Esophagus muscularis mucosa (tissue), 4 donors: ENCODE results near the gene ABHD12. TPM values are rescaled to one million over a fixed set of nuclear protein-coding genes. Genes with fewer than 3 reads are reported as not detected.

Experiments
- DNase-seq: peaks from one replicate; pipeline ENCODE4 v3.0.0-alpha.2; 2017; ENCODE audit errors: extremely low spot score
- H3K27ac ChIP-seq, 4 donors: fragments of 200-600 bp; sonication (generic); replicated peaks in 1 of 4; 1 replicate in 3 of 4; 2 replicates in 1 of 4; pipeline ENCODE4 v1.5.1; 2016 to 2019; ENCODE audit warnings: mild to moderate bottlenecking in 1 of 4
- H3K27me3 ChIP-seq, 4 donors: fragments of 200-600 bp; sonication (generic); one replicate each; pipeline versions ENCODE4 v1.5.1 to v1.6.0; 2016 to 2019
- H3K36me3 ChIP-seq, 4 donors: fragments of 200-600 bp; sonication (generic); one replicate each; pipeline ENCODE4 v1.5.1; 2016 to 2019
- H3K4me1 ChIP-seq, 4 donors: fragments of 200-600 bp; sonication (generic); one replicate each; pipeline ENCODE4 v1.5.1; 2016 to 2019
- H3K4me3 ChIP-seq, 4 donors: fragments of 200-600 bp; sonication (generic); 1 replicate in 2 of 4; 2 replicates in 2 of 4; pipeline ENCODE4 v1.5.1; 2016 to 2019; ENCODE audit warnings: mild to moderate bottlenecking in 4 of 4, moderate library complexity in 1 of 4
- H3K9me3 ChIP-seq, 4 donors: fragments of 200-600 bp; sonication (generic); 1 replicate in 3 of 4; 2 replicates in 1 of 4; pipeline ENCODE4 v1.5.1; 2016 to 2019
- CTCF ChIP-seq, 3 experiments: fragments of 200-600 bp in 2 of 3; fragments of 450-650 bp in 1 of 3; sonication (generic) in 2 of 3; IDR thresholded peaks; one replicate each; pipeline ENCODE4 v1.5.1; 2017 to 2019; ENCODE audit warnings: antibody characterized with exemption in 3 of 3, mild to moderate bottlenecking in 2 of 3, moderate library complexity in 1 of 3
- EP300 ChIP-seq: sonication (generic); formaldehyde crosslinking; IDR thresholded peaks from one replicate; pipeline ENCODE4 v1.6.1; 2017; ENCODE audit warnings: antibody characterized with exemption
- POLR2A ChIP-seq: fragments of 450-650 bp; IDR thresholded peaks from one replicate; pipeline ENCODE4 v1.6.1; 2017; ENCODE audit warnings: antibody characterized with exemption, moderate library complexity, mild to moderate bottlenecking, low read depth
- POLR2AphosphoS5 ChIP-seq, 2 donors: sonication (generic); formaldehyde crosslinking; IDR thresholded peaks; one replicate each; pipeline ENCODE4 v1.6.1; 2017; ENCODE audit warnings: antibody characterized with exemption in 2 of 2
- WGBS: methylation state at CpG from one replicate; pipeline ENCODE4 v1.1.5; 2018; 5-methylcytosine and 5-hydroxymethylcytosine counted together
- intact Hi-C: fragments of 100-400 bp; cut with DNase I; formaldehyde crosslinking; loops from one replicate; pipeline ENCODE4 v1.15.1; 2023
- total RNA-seq, 4 donors: library from RNA; depleted of rRNA; stranded (reverse); fragments of >200 nt; gene quantifications; one replicate each; pipeline versions ENCODE4 v1.1.0 to v1.2.1, GENCODE V29; 2016

The ABHD12 gene
- total RNA-seq, 4 donors from 2014 or later: 27.0 to 41.6 (median 35.4) TPM

DNA sequence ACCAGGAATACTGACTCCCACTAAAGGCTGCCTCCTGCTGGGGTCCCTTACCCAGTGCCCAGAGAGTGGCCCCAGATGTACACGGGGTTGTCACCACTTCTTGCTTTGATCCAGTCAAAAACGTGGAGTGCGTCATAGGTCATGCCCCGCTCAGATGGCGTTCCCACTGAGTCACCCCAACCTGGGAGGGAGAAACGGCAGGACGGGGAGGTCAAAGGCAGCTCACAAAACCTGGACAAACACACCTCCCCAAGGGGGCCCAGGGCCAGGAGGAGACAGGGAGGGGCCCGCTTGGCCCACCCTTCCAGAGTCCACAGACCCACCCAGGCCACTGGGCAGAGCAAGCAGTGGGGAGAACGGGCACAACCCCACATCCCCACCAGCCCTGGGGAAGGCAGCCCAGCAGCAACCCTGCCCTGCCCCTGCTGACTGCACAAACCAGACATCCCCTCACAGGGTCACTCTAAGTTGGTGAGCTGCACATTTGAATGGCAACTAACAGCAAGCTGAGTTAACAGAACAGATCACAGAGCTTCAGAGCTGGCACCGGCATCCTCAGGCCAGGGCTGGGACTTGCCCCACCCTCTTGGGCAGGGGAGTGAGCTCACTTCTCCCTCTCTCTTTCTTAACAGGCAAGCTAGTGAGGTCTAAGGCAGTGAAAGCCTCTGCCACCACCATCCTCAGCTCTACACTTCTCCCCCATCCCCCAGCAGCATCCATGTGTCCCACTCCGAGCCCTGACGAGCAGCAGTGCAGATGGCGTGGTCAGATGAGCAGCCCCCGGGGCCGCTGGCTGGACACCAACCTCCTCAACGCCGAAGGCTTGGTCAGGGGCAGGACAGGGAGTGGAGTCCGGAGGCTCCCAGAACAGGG, 81.0 kb downstream of the ABHD12 start:
- Histone ChIP-seq H3K9me3 (no peaks in the 10 kb centered on the region), H3K27me3 (no peaks in the 10 kb centered on the region), H3K27ac (peak overlapping the region; percentile 67 to 79 (median 71)), H3K4me1 (peaks cover 23 to 30% (median 29%) of the 10 kb centered on the region in 4 donors), H3K4me3 (no peak overlapping the region), H3K36me3 (peaks cover 4 to 36% (median 19%) of the 10 kb centered on the region in 4 donors)
- WGBS: 61% methylated on average over 14 of the region's 18 CpGs
- intact Hi-C loops: loop anchor here (5.0 kb wide), 1 partner anchor 88 kb away; no protein-coding TSS in a partner anchor
- no peak for TF ChIP-seq POLR2A
- no peak for TF ChIP-seq POLR2AphosphoS5 (IDR thresholded peaks at IDR 0.05)
- TF ChIP-seq CTCF (IDR thresholded peaks at IDR 0.05): no peak
- no peak for DNase-seq

GRCh38 chr20:25308671-25309394, 81.8 kb downstream of the ABHD12 start:
- intact Hi-C loops: no loop called here
- Histone ChIP-seq H3K4me1 (peaks cover 23 to 30% (median 29%) of the 10 kb centered on the region in 4 donors), H3K27ac (peak overlapping the region; percentile 67 to 79 (median 71)), H3K36me3 (peaks cover 2 to 39% (median 15%) of the 10 kb centered on the region in 4 donors), H3K9me3 (no peaks in the 10 kb centered on the region), H3K27me3 (no peaks in the 10 kb centered on the region), H3K4me3 (no peak overlapping the region)
- WGBS: 80% methylated on average over 15 of the region's 17 CpGs
- TF ChIP-seq EP300 (no peak), CTCF (IDR thresholded peaks at IDR 0.05) (no peak), POLR2AphosphoS5 (IDR thresholded peaks at IDR 0.05) (no peak), POLR2A (no peak)
- DNase-seq: no peak

- 82% methylated on average over 6 of the region's 13 CpGs for WGBS
- Histone ChIP-seq H3K27ac (peak overlapping the region in 1 of 4 donors; percentile 20), H3K36me3 (peaks cover 0 to 47% (median 20%) of the 10 kb centered on the region in 4 donors)
Observed at GRCh38 chr20:25308083-25308491, 82.5 kb downstream of the ABHD12 start.

More at GRCh38 chr20:25308083-25308491, 82.5 kb downstream of the ABHD12 start:
- H3K9me3 ChIP-seq: no peaks in the 10 kb centered on the region
- H3K4me1 ChIP-seq: peaks cover 23 to 30% (median 29%) of the 10 kb centered on the region in 4 donors
- no peaks in the 10 kb centered on the region for H3K27me3 ChIP-seq
- H3K4me3 ChIP-seq: no peak overlapping the region
- TF ChIP-seq EP300 (no peak), CTCF (IDR thresholded peaks at IDR 0.05) (no peak), POLR2AphosphoS5 (IDR thresholded peaks at IDR 0.05) (no peak), POLR2A (no peak)
- no peak for DNase-seq
- intact Hi-C loops: no loop called here
